ENCODE measurements around the gene SCG5.

Gene SCG5

DNA sequence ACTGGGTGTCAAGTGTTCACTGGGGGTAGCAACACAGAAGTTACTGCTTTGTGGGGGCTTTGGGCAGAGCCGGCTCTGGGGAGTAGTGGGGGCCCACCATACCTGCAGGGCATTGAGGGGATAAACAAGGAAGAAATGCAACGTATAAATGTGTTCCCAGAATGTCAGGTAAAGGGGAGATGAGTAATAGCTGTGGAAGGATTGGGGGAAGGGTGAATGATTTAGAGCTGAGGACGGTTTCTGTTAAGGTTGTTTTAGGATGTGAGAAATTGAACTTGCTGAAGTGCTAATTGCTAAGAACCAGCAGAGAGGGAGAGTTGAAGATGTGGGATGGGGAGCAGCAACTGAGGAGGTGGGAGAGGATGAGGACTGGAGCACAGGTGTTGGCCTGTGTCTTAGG, 10.7 kb downstream of the SCG5 start:
- in situ Hi-C loops (cut with HindIII; ENCODE audit: low sequenced_read_pairs) = no loop called here
- TF ChIP-seq, protein P1, sequence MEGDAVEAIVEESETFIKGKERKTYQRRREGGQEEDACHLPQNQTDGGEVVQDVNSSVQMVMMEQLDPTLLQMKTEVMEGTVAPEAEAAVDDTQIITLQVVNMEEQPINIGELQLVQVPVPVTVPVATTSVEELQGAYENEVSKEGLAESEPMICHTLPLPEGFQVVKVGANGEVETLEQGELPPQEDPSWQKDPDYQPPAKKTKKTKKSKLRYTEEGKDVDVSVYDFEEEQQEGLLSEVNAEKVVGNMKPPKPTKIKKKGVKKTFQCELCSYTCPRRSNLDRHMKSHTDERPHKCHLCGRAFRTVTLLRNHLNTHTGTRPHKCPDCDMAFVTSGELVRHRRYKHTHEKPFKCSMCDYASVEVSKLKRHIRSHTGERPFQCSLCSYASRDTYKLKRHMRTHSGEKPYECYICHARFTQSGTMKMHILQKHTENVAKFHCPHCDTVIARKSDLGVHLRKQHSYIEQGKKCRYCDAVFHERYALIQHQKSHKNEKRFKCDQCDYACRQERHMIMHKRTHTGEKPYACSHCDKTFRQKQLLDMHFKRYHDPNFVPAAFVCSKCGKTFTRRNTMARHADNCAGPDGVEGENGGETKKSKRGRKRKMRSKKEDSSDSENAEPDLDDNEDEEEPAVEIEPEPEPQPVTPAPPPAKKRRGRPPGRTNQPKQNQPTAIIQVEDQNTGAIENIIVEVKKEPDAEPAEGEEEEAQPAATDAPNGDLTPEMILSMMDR (IDR thresholded peaks at IDR 0.05; ENCODE audit: low read depth, low read length, missing control alignments) = no peak
- no peak for DNase-seq (ENCODE audit: low read depth)
- no peak overlapping the region for H3K4me3 ChIP-seq (ENCODE audit: low read depth, low read length)

DNA sequence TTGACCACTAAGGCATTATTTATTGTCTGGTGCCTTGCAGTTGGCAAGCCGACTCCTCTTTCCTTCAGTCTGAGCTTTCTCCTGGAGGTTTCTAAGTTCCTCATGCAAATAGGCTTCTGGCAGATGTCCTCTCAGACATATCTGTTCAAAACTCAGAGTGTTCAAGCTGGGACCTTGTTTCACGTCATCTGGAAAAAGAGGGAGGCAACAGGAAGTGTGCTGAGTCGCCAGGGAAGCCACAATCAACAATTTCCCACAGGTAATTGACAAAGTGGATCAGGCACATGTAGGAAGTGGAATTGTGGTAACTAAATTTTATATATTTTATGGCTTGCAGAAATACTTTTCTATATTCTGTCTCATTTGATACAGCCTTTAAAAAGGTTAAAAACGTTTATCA, 14.6 kb downstream of the SCG5 start:
- TF ChIP-seq, protein P1 (IDR thresholded peaks at IDR 0.05; ENCODE audit: low read depth, low read length, missing control alignments) = no peak
- H3K4me3 ChIP-seq (ENCODE audit: low read depth, low read length) = no peak overlapping the region
- in situ Hi-C loops (cut with HindIII; ENCODE audit: low sequenced_read_pairs) = no loop called here
- no peak for DNase-seq (ENCODE audit: low read depth)

- in situ Hi-C loops (cut with HindIII; ENCODE audit: low sequenced_read_pairs) = no loop called here
- DNase-seq (ENCODE audit: low read depth) = no peak
- H3K4me3 ChIP-seq (ENCODE audit: low read depth, low read length) = no peak overlapping the region
- TF ChIP-seq, protein P1 (IDR thresholded peaks at IDR 0.05; ENCODE audit: low read depth, low read length, missing control alignments) = no peak
Measured at GRCh38 chr15:32656496-32656895, 15.0 kb downstream of the SCG5 start.

GRCh38 chr15:32657198-32657883, 15.8 kb downstream of the SCG5 start:
- H3K4me3 ChIP-seq (ENCODE audit: low read depth, low read length) = no peak overlapping the region
- TF ChIP-seq, protein P1 (IDR thresholded peaks at IDR 0.05; ENCODE audit: low read depth, low read length, missing control alignments) = peak; percentile 44
- no peak for DNase-seq (ENCODE audit: low read depth)
- in situ Hi-C loops (cut with HindIII; ENCODE audit: low sequenced_read_pairs) = no loop called here

- TF ChIP-seq, protein P1 (IDR thresholded peaks at IDR 0.05; ENCODE audit: low read depth, low read length, missing control alignments) = no peak
- no peak for DNase-seq (ENCODE audit: low read depth)
- in situ Hi-C loops (cut with HindIII; ENCODE audit: low sequenced_read_pairs) = no loop called here
- H3K4me3 ChIP-seq (ENCODE audit: low read depth, low read length) = no peak overlapping the region
Measured at GRCh38 chr15:32657941-32658340, 16.4 kb downstream of the SCG5 start.

- H3K4me3 ChIP-seq (ENCODE audit: low read depth, low read length) = no peak overlapping the region
- DNase-seq (ENCODE audit: low read depth) = no peak
- TF ChIP-seq, protein P1 (IDR thresholded peaks at IDR 0.05; ENCODE audit: low read depth, low read length, missing control alignments) = peak; percentile 4
- in situ Hi-C loops (cut with HindIII; ENCODE audit: low sequenced_read_pairs) = loop anchor here (5.0 kb wide), 1 partner anchor 318 kb away; no protein-coding TSS in a partner anchor
Measured at GRCh38 chr15:32659340-32660155, 18.0 kb downstream of the SCG5 start.

Measured in astrocyte of the cerebellum (primary cell).